NB4 (cell line): ENCODE data around the gene NOP14.

ENCODE experiments used
- MAX ChIP-seq: IDR thresholded peaks from 2 replicates; pipeline ENCODE4 v1.6.1; 2011; ENCODE audit warnings: low read depth, low read length
- POLR2A ChIP-seq: IDR thresholded peaks from 2 replicates; pipeline ENCODE4 v1.6.1; 2011; ENCODE audit warnings: mild to moderate bottlenecking; ENCODE audit not compliant: insufficient read length; ENCODE audit errors: extremely low read depth

GRCh38 chr4:2958446-2958845 is 4.8 kb downstream of the NOP14 start:
- TF ChIP-seq POLR2A (no peak), MAX (no peak)
